Smooth muscle cell (in vitro differentiated cells): Measurements from ENCODE around the gene MTNR1B. TPM values are rescaled to one million over a fixed set of nuclear protein-coding genes. Genes with fewer than 3 reads are reported as not detected.

ENCODE experiments used
- DNase-seq: peaks from one replicate; lab custom pipeline; 2025; ENCODE audit not compliant: unreplicated experiment; lab: John Stamatoyannopoulos, UW
- H2AFZ ChIP-seq: fragments of 200-600 bp; sonication (generic); 2 replicates; pipeline ENCODE4 v1.6.0; 2016; ENCODE audit warnings: antibody characterized with exemption, low read depth, mild to moderate bottlenecking
- H3F3A ChIP-seq: fragments of 200-600 bp; sonication (generic); 2 replicates; pipeline ENCODE4 v1.6.0; 2017; ENCODE audit warnings: antibody characterized with exemption, low read depth
- H3K27ac ChIP-seq: fragments of 200-600 bp; sonication (generic); 2 replicates; pipeline ENCODE4 v1.5.1; 2016; ENCODE audit warnings: low read depth, mild to moderate bottlenecking
- H3K27me3 ChIP-seq: fragments of 200-600 bp; sonication (generic); 2 replicates; pipeline ENCODE4 v1.6.1; 2016; ENCODE audit warnings: low read depth, mild to moderate bottlenecking
- H3K36me3 ChIP-seq: fragments of 200-600 bp; sonication (generic); 2 replicates; pipeline ENCODE4 v1.5.1; 2016; ENCODE audit warnings: low read depth
- H3K4me1 ChIP-seq: fragments of 200-600 bp; sonication (generic); 2 replicates; pipeline ENCODE4 v1.5.1; 2016; ENCODE audit warnings: low read depth
- H3K4me2 ChIP-seq: fragments of 200-600 bp; sonication (generic); 2 replicates; pipeline ENCODE4 v1.6.0; 2016; ENCODE audit warnings: mild to moderate bottlenecking
- H3K4me3 ChIP-seq: fragments of 200-600 bp; sonication (generic); 2 replicates; pipeline ENCODE4 v1.5.1; 2016; ENCODE audit warnings: mild to moderate bottlenecking
- H3K79me2 ChIP-seq: fragments of 200-600 bp; sonication (generic); 2 replicates; pipeline ENCODE4 v1.6.0; 2016; ENCODE audit warnings: low read depth, mild to moderate bottlenecking
- H3K9ac ChIP-seq: fragments of 200-600 bp; sonication (generic); 2 replicates; pipeline ENCODE4 v1.6.0; 2016; ENCODE audit warnings: low read depth
- H3K9me3 ChIP-seq: fragments of 200-600 bp; sonication (generic); replicated peaks from 2 replicates; pipeline ENCODE4 v1.5.1; 2016; ENCODE audit warnings: low read depth
- H4K20me1 ChIP-seq: fragments of 200-600 bp; sonication (generic); 2 replicates; pipeline ENCODE4 v1.6.0; 2016; ENCODE audit warnings: low read depth
- WGBS: methylation state at CpG from one replicate; pipeline ENCODE4 v1.1.7; 2016; ENCODE audit warnings: low lambda C conversion rate; 5-methylcytosine and 5-hydroxymethylcytosine counted together
- polyA plus RNA-seq: library from polyadenylated mRNA; unstranded; fragments of >200 nt; fragmentation: Nextera tagmentation; extraction: Ambion mirVana; gene quantifications from 2 replicates; pipeline ENCODE4 v1.2.1, GENCODE V29; 2016
- total RNA-seq: library from RNA; depleted of rRNA; stranded (reverse); fragments of >200 nt; gene quantifications from 2 replicates; pipeline ENCODE4 v1.2.3, GENCODE V29; 2014
- TF ChIP-seq, protein P1 (sequence below): fragments of 200-600 bp; sonication (generic); IDR thresholded peaks from 2 replicates; pipeline ENCODE4 v1.5.1; 2017; ENCODE audit warnings: borderline replicate concordance, mild to moderate bottlenecking, antibody characterized with exemption; ENCODE audit not compliant: insufficient read depth, poor library complexity, severe bottlenecking

MTNR1B gene
- total and polyA plus RNA-seq, 2 experiments from 2014 or later, result not detected

DNA sequence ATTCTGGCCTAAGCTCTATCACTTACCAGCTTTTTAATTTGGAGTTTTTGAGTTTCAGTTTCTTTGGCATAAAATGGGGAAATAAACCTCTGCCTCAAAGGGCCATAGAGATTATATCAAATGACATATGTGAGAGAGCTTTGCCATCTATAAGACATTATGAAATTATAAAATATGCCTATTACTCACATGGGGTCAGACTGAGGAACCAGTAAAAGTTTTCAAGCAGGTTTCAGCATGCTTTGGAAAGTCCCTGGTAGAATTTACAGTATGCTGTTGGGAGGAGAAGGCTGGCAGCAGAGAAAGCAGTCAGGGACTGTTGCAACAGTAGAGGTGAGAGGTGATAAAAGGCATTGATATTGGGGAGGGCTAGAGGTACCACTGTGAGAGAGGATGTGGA, 13.6 kb upstream of the MTNR1B start:
- H3K27me3 ChIP-seq, result no peaks in the 10 kb centered on the region
- H3F3A ChIP-seq, result no peaks in the 10 kb centered on the region
- no peak overlapping the region for H3K9ac ChIP-seq
- DNase-seq, result no peak
- H3K79me2 ChIP-seq, result no peaks in the 10 kb centered on the region
- H4K20me1 ChIP-seq, result no peaks in the 10 kb centered on the region
- no peaks in the 10 kb centered on the region for H3K36me3 ChIP-seq
- H3K4me2 ChIP-seq, result no peak overlapping the region
- no peak overlapping the region for H2AFZ ChIP-seq
- H3K9me3 ChIP-seq, result no peaks in the 10 kb centered on the region
- TF ChIP-seq, protein P1, sequence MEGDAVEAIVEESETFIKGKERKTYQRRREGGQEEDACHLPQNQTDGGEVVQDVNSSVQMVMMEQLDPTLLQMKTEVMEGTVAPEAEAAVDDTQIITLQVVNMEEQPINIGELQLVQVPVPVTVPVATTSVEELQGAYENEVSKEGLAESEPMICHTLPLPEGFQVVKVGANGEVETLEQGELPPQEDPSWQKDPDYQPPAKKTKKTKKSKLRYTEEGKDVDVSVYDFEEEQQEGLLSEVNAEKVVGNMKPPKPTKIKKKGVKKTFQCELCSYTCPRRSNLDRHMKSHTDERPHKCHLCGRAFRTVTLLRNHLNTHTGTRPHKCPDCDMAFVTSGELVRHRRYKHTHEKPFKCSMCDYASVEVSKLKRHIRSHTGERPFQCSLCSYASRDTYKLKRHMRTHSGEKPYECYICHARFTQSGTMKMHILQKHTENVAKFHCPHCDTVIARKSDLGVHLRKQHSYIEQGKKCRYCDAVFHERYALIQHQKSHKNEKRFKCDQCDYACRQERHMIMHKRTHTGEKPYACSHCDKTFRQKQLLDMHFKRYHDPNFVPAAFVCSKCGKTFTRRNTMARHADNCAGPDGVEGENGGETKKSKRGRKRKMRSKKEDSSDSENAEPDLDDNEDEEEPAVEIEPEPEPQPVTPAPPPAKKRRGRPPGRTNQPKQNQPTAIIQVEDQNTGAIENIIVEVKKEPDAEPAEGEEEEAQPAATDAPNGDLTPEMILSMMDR, result no peak
- no peak overlapping the region for H3K4me3 ChIP-seq
- no peak overlapping the region for H3K27ac ChIP-seq
- no peaks in the 10 kb centered on the region for H3K4me1 ChIP-seq

DNA sequence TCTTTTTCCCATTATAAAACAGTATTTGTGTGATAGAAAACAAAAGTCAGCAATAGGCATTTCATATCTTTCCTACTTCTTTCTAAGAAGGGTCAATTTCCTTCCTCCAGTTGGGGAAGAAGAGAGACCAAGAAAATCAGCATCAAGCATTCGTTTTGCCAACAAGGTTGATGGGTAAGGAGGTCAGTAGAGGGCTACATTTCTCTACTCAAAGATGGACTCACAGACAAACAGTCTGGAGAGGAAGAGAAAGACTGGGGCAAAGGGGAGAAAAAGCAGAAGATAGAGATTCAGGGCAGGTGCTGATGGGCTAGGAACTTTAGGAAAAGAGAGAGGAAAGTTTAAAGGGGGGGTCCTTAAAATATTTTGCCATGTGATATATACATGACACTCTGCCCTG, 8.6 kb upstream of the MTNR1B start:
- Histone ChIP-seq H3K4me2 (no peak overlapping the region), H4K20me1 (no peaks in the 10 kb centered on the region), H3K4me1 (no peaks in the 10 kb centered on the region), H2AFZ (no peak overlapping the region), H3K9ac (no peak overlapping the region), H3K9me3 (no peaks in the 10 kb centered on the region), H3F3A (no peaks in the 10 kb centered on the region), H3K27ac (no peak overlapping the region), H3K79me2 (no peaks in the 10 kb centered on the region), H3K4me3 (no peak overlapping the region), H3K27me3 (no peaks in the 10 kb centered on the region), H3K36me3 (no peaks in the 10 kb centered on the region)
- WGBS, result 76% methylated on average over 1 of the region's 1 CpG
- no peak for DNase-seq
- TF ChIP-seq, protein P1, result no peak

DNA sequence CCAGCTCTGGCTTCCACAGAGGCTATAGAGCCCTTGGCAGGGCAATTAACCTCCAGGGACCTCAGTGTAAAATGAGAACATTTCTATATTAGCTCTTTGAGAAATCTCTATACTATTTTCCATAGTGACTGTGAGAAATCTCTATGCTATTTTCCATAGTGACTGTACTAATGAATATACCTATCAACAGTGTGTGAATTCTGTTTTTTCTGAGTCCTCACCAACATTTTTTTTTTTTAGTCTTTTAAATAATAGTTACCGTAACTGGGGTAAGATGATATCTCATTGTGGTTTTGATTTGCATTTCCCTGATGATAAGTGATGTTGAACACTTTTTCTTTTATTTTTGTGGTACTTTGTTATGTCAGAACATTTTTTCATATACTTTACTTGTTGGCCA, 7.0 kb upstream of the MTNR1B start:
- H3F3A ChIP-seq, result no peaks in the 10 kb centered on the region
- H3K27ac ChIP-seq, result no peak overlapping the region
- H3K9me3 ChIP-seq, result no peaks in the 10 kb centered on the region
- H3K4me1 ChIP-seq, result no peaks in the 10 kb centered on the region
- WGBS, result 91% methylated on average over 1 of the region's 1 CpG
- DNase-seq, result no peak
- no peak overlapping the region for H3K4me3 ChIP-seq
- H3K79me2 ChIP-seq, result no peaks in the 10 kb centered on the region
- H3K9ac ChIP-seq, result no peak overlapping the region
- no peak overlapping the region for H3K4me2 ChIP-seq
- no peaks in the 10 kb centered on the region for H3K27me3 ChIP-seq
- TF ChIP-seq, protein P1, result no peak
- no peaks in the 10 kb centered on the region for H3K36me3 ChIP-seq
- H4K20me1 ChIP-seq, result no peaks in the 10 kb centered on the region
- no peak overlapping the region for H2AFZ ChIP-seq

DNA sequence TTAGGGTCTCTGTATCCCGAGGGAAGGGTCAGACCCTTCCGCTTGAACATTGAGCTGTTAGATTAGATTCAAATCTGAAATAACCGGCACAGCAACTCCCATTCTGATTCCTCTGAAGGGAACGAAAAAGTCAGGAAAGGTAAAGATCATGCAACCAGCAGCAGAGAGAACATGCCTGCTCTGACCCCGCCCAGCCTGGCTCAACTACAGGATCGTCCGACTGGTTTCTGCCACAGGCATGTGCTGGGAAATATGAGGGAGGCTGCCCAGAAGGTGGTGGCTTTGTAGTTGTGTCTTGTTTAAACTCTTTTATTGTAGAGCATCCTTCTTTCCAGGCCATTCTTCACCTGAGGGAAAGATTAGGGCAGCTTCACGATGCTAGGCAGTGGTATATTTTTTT, 5.0 kb upstream of the MTNR1B start:
- TF ChIP-seq, protein P1, result no peak
- H3K4me2 ChIP-seq, result no peak overlapping the region

More for the DNA sequence above, 5.0 kb upstream of the MTNR1B start:
- Histone ChIP-seq H3K27ac (no peak overlapping the region), H3K27me3 (peaks cover 15% of the 10 kb centered on the region), H4K20me1 (no peaks in the 10 kb centered on the region), H2AFZ (no peak overlapping the region), H3K36me3 (no peaks in the 10 kb centered on the region), H3K79me2 (no peaks in the 10 kb centered on the region), H3K9me3 (no peaks in the 10 kb centered on the region), H3F3A (no peaks in the 10 kb centered on the region), H3K4me1 (no peaks in the 10 kb centered on the region), H3K9ac (no peak overlapping the region), H3K4me3 (no peak overlapping the region)
- 73% methylated on average over 8 of the region's 8 CpGs for WGBS
- no peak for DNase-seq
